ENCODE measurements around the gene FBXO30. TPM values are rescaled to one million over a fixed set of nuclear protein-coding genes. Genes with fewer than 3 reads are reported as not detected.

Gene FBXO30
- total RNA-seq, 1 experiment from 2014 or later = 7.2 TPM

DNA sequence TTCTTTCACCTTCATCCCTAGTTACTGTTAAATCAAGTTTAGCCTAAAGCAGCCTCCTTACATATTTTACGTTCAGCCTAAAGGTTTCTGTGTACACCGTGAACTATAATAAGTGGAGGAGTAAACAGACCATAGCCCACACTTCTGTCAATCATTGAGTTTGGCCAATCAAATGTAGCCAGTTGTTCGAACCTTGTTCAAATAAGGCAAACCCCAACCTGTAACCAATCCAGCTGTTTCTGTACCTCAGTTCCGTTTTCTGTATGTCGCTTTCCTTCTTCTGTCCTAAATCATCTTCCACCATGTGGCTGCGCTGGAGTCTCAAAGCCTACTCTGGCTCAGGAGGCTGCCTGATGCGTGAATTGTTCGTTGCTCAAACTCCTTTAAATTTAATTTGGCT, 1.8 kb upstream of the FBXO30 start:
- no peak for DNase-seq (ENCODE audit: low spot score)

- DNase-seq (ENCODE audit: low spot score) = peak; percentile 20
Observed at GRCh38 chr6:145815309-145816274, 997 bp upstream of the FBXO30 start.

- peak; percentile 43 for DNase-seq (ENCODE audit: low spot score)
Observed at GRCh38 chr6:145814035-145814500, 527 bp downstream of the FBXO30 start.

DNA sequence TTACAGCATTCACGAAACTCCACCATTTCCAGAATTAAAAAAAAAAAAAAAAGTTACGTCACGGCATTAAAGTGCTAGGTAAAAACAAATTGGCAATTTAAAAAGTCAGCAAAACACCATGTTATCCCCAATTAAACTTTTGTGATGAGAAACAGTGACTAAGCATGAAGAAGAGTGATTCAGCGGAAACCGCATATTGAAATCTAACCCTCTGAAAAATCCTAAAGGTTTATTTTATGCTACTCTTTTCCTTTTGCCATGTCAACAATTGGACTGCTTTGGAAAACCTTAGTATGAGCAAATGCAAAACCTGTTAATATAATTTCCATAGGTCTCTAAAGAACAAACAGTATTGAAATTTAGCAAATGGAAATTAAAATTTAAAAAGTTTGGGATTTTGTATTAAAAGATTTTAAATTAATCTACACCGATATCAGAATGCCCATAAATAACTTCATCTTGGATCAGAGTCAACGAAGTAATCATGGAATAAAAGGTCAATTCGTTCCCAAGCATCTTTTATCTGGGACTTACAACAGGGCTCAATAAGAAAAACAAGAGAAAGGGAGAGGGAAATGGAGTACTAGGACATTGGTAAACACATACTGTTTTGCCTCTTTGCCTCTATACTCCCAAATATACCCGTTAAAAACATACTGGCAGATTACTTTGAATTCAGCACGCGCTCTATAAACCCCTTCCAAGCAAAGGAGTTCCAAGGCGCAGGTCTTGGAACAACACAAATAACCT, 1.1 kb downstream of the FBXO30 start:
- DNase-seq (ENCODE audit: low spot score) = peak; percentile 29

DNA sequence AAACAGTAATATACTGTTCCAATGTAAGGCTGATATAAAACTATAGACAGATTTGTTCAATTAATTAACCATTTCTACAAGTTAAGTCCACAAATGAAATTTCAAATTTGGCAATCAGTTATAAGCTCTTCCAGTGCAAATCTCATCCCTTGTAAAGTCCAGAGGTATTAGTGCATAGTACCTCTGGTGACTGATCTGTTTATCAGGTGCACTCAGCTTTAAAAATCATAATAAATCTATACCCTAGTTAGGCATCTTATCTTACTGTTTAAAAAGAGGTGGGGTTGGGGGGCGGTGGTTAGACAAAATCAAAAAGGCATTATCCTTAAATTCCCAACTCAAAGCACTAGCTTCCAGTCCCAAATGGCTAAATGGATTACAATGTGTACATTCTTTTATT, 2.9 kb downstream of the FBXO30 start:
- no peak for DNase-seq (ENCODE audit: low spot score)

- DNase-seq (ENCODE audit: low spot score) = no peak
Observed at GRCh38 chr6:145809785-145810184, 4.8 kb downstream of the FBXO30 start.

DNA sequence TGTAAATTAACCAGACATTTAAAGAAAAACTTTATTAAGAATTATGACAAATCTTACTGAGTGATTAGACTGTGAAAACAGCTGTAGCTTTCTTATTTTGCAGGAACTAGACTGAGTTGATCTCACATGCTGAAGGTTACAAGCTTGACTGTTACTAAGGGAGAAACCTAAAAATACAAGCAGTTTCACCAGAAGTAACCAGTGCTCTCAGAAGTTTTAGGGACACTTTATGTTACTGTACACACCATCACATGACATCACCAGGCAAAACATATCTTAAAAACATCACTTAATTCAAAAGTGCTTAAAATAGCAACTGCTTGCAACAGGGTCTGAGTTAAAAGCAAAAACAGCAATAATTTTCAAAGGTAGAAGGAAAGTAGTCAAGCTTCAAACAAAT, 5.4 kb downstream of the FBXO30 start:
- DNase-seq (ENCODE audit: low spot score) = no peak

- DNase-seq (ENCODE audit: low spot score) = no peak
Observed at GRCh38 chr6:145808239-145808638, 6.4 kb downstream of the FBXO30 start.

DNA sequence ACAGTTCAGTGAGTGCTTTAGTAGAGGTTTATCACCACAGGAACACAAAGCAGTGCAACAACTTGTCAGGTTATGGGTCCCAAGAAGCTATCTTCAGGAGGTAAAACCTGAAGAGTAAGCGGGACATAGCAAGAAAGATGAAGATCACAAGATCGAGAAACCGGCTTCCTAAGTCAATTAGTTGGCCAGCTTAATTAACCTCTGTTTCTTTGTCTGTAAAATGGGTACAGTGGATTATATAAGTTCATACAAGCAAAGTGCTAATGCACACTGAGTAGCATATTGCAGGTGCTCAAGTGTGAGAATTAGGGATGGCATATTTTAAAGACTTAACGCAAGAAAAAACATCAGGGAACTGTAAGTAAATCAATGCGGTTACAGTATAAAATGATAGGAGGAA, 12.5 kb downstream of the FBXO30 start:
- DNase-seq (ENCODE audit: low spot score) = no peak

DNA sequence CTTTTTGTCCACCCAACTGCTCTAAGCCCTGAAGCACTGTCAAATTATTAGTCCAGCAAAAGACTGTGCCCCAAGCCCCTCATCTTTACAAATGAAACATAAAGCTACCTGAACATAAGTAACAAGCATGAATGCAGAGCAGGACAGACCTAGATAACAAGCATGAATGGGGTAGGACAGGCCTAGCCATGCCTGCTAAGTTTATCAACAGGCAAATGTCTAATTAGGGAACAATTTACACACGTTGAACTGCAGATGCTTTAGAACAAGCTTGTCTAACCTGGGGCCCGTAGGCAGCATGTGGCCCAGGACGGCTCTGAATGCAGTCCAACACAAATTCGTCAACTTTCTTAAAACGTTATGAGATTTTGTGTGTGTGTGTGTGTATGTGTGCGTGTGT, 13.6 kb downstream of the FBXO30 start:
- no peak for DNase-seq (ENCODE audit: low spot score)

DNA sequence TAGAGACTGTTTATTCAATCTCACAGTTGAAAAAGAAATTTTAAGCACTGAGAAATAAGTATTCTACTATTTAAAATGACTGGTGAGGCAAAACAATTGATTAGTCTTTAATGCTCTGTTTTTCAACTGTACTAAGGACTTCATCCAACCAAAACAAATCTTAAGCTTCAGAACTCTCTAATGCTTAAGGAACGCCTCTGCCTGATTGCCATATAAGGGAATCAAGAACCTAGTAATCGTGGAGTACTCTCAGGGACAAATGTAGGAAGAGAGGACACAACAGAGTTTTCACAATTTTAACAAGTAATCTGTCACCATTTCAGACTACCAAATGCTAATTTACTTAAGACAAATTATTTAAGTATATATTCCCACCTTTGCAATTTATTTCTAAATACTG, 16.1 kb downstream of the FBXO30 start:
- DNase-seq (ENCODE audit: low spot score) = no peak

- DNase-seq (ENCODE audit: low spot score) = no peak
Observed at GRCh38 chr6:145789443-145789842, 25.2 kb downstream of the FBXO30 start.

DNA sequence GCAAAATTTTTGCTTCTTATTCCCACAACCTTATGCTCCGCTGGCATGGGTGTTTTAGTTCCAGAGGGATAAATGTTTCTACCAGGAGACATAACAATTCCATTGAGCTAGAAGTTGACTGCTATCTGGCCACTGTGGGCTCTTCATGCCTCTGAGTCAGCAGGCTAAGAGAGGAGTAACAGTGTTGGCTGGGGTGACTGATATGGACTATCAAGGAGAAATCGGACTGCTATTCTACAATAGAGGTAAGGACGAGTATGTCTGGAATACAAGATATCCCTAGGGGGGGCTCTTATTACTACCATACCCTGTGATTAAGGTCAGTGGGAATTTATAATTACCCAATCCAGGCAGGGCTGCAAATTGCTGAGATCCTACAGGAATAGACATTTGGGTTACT, 26.9 kb downstream of the FBXO30 start:
- no peak for DNase-seq (ENCODE audit: low spot score)

DNA sequence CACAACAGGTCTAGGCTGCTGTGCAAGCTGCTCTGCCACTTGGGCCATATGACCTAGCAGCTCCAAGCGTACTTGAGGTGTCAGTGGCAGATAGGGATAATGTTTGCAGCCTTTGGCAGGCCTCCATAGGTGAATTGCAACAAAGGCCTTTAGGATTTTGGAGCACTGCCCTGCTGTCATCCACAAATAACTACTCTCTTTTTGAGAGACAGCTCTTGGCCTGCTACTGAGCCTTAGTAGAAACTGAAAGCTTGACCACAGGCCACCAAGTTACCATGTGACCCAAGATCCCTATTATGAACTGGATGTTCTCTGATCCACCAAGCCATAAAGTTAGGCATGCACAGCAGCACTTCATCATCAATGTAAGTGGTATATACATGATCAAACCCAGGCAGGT, 29.9 kb downstream of the FBXO30 start:
- DNase-seq (ENCODE audit: low spot score) = no peak

DNA sequence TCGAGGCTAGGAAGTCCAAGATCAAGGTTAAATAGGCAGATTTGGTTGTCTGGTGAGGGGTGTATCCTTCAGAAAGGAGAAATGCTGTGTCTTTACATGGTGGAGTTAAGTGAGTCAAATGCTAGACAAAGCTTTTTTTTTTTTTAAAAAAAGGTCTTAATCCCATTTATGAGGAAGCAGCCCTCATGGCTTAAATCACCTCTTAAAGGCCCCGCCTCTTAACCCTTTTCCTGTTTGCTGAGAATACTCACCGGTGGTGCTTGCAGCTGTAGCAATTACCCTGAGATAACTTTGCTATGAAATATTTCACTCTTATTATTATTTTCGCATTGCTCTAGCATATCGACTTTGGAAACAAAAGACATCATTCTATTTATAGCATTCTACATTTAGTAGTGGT, 30.8 kb downstream of the FBXO30 start:
- DNase-seq (ENCODE audit: low spot score) = no peak

- DNase-seq (ENCODE audit: low spot score) = no peak
Observed at GRCh38 chr6:145772846-145773245, 41.7 kb downstream of the FBXO30 start.

DNA sequence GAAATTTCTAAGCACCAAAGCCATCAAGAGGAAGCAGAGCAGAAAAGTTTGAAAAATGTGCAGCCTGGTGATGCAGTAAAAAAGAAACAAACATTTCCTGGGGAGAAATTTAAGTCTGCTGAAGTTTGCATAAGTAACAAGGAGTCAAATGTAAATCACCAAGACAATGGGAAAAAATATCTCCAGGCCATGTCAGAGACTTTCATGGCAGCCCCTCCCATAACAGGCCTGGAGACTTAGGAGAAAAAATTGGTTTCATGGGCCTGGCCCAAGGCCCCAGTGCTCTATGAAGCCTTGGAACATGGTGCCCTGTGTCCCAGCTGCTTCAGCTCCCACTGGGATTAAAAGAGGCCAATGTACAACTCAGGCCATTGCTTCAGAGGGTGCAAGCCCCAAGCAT, 49.1 kb downstream of the FBXO30 start:
- no peak for DNase-seq (ENCODE audit: low spot score)

DNA sequence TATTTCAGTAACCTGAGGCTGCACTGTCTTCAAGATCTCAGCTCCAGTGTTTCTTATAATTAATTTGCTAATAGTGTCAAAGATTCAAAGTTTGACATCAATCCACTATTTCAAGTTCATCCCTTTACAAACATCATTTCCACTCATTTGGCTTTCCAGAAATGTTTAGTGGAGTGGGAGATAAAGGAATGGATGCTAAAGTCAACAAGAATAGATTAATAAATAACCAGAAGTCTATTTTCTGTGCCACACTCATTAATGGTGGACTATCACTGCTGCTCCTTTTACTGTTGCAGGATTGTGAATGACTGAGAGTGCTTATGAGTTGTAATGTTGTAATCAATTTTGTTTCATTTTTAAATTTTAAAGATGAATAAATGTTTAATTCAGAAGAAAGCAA, 50.9 kb downstream of the FBXO30 start:
- DNase-seq (ENCODE audit: low spot score) = no peak

DNA sequence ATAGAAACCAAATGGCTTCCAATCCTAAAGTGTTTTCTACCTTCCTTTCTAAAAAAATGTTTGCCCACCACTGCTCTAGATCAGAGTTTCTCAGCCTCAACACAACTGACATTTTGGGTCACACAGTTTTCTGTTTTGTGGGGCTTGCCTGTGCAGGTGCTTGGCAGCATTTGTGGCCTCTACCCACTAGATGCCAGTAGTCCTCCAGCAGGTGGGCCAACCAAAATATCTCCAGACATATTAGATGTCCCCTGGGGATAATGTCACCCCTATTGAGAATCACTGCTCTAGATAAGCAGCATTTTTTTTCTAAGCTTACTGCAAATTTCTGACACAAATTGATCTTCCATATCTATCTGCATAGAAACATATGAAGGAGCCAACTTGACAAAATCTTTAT, 53.0 kb downstream of the FBXO30 start:
- no peak for DNase-seq (ENCODE audit: low spot score)

GRCh38 chr6:145758113-145758512, 56.5 kb downstream of the FBXO30 start:
- no peak for DNase-seq (ENCODE audit: low spot score)

- DNase-seq (ENCODE audit: low spot score) = peak; percentile 66
Observed at GRCh38 chr6:145756170-145756662, 58.4 kb downstream of the FBXO30 start.

DNA sequence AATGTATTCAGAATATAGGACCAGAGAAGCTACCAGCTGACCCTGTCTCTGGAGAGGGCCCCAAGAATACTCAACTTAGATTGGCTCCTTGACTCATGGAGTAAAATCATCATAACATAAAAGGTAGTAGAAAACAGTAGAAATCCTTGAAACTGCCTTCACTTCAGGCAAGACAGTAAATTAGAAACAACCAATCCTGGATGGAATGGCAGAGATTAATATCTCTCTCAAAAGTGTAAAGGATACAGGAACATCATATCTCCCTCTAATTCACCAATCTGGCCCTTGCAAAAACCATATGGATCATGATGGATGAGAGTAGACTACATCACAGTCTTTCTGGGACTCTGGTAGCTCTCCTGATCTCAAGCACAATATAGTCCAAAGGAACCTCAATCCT, 58.9 kb downstream of the FBXO30 start:
- no peak for DNase-seq (ENCODE audit: low spot score)

DNA sequence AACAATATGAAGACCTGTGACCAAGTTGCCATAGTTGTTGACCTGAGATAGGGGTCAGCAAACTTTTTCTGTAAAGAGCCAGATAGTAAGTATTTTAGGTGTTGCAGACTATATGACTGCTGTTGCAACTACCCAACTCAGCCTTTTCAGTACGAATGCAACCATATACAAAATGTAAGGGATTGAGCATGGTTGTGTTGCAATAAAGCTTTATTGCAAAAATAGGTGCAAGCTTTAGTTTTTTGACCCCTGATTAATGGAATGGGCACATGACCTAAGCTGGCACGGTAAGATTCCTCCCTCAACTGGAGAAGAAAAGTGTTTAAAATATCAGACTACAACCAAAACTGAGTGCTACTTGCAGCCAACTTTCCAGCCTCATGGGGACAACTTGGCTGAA, 62.0 kb downstream of the FBXO30 start:
- DNase-seq (ENCODE audit: low spot score) = no peak
